AG04449 (cell line): Measurements from ENCODE around the gene DMTF1.

Experiments
- CTCF ChIA-PET: fragments of 350-600 bp; formaldehyde crosslinking; extraction: SDS; loops from one replicate; lab custom pipeline; 2021; ENCODE audit warnings: antibody characterized with exemption; lab: Yijun Ruan, JAX
- POLR2A ChIA-PET: fragments of 400-600, 350-600 bp; formaldehyde crosslinking; extraction: SDS; loops from one replicate; lab custom pipeline; 2020; ENCODE audit warnings: antibody characterized with exemption, inconsistent platforms; lab: Yijun Ruan, JAX
- DNase-seq: peaks from one replicate; pipeline ENCODE4 v3.0.0-alpha.2; 2010; ENCODE audit warnings: low read depth, low spot score
- H3K4me3 ChIP-seq: 2 replicates; pipeline ENCODE4 v1.5.1; 2011; ENCODE audit warnings: low read depth, mild to moderate bottlenecking, control low read depth, low read length
- TF ChIP-seq, protein P1 (sequence below): IDR thresholded peaks from one replicate; pipeline ENCODE4 v1.5.1; 2011; ENCODE audit warnings: mild to moderate bottlenecking, moderate library complexity, low read length, control low read depth, inconsistent platforms; ENCODE audit not compliant: insufficient read depth; ENCODE audit errors: missing control alignments

The DMTF1 gene

GRCh38 chr7:87192784-87193487, 40.7 kb downstream of the DMTF1 start:
- POLR2A ChIA-PET, result interaction anchor here (0.6 kb wide), 1 partner anchor 33 kb away, joined by 3 read pairs; no protein-coding TSS in a partner anchor
- TF ChIP-seq, protein P1, sequence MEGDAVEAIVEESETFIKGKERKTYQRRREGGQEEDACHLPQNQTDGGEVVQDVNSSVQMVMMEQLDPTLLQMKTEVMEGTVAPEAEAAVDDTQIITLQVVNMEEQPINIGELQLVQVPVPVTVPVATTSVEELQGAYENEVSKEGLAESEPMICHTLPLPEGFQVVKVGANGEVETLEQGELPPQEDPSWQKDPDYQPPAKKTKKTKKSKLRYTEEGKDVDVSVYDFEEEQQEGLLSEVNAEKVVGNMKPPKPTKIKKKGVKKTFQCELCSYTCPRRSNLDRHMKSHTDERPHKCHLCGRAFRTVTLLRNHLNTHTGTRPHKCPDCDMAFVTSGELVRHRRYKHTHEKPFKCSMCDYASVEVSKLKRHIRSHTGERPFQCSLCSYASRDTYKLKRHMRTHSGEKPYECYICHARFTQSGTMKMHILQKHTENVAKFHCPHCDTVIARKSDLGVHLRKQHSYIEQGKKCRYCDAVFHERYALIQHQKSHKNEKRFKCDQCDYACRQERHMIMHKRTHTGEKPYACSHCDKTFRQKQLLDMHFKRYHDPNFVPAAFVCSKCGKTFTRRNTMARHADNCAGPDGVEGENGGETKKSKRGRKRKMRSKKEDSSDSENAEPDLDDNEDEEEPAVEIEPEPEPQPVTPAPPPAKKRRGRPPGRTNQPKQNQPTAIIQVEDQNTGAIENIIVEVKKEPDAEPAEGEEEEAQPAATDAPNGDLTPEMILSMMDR, result no peak
- H3K4me3 ChIP-seq, result no peak overlapping the region
- CTCF ChIA-PET, result no interaction called here
- DNase-seq, result no peak

- POLR2A ChIA-PET, result no interaction called here
- DNase-seq, result no peak
- CTCF ChIA-PET, result no interaction called here
- no peak overlapping the region for H3K4me3 ChIP-seq
- TF ChIP-seq, protein P1, result no peak
These were observed 41.7 kb downstream of the DMTF1 start for GRCh38 chr7:87193912-87194311.

DNA sequence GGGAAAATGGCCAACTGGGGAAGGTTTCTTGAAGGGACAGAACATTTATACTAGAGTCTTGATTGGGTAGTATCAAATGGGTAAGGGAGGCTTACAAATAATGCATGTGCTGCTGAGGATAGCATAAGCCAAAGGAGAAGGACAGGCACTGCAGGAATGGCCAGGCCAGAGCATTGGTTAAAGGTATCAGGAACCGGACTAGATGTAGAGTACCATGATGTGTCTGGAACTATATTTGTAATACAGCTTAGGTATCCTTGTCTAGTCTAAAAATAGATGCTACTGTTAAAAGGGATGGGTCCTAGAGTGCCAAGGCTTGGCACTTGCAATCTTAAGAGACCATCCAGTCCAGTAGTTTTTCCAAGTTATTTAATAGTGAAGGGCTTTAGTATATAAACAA, 47.0 kb downstream of the DMTF1 start:
- POLR2A ChIA-PET, result no interaction called here

GRCh38 chr7:87199700-87200450, 47.6 kb downstream of the DMTF1 start:
- CTCF ChIA-PET, result interaction anchor here (1.2 to 1.7 kb wide), 2 partner anchors 13 to 20 kb away, joined by 3 to 5 read pairs; partner anchors contain the start of gene TMEM243

More for the DNA sequence above, 47.0 kb downstream of the DMTF1 start:
- CTCF ChIA-PET, result interaction anchor here (1.2 to 1.7 kb wide), 2 partner anchors 13 to 20 kb away, joined by 3 to 5 read pairs; partner anchors contain the start of gene TMEM243
- no peak for DNase-seq
- H3K4me3 ChIP-seq, result no peak overlapping the region
- TF ChIP-seq, protein P1, result no peak

GRCh38 chr7:87202208-87202607, 50.0 kb downstream of the DMTF1 start:
- POLR2A ChIA-PET, result interaction anchor here (0.6 to 1.3 kb wide), 2 partner anchors 11 to 50 kb away, joined by 3 read pairs; partner anchors contain the start of gene DMTF1
- CTCF ChIA-PET, result interaction anchor here (1.7 kb wide), 1 partner anchor 9 kb away, joined by 6 read pairs; no protein-coding TSS in a partner anchor
- H3K4me3 ChIP-seq, result no peak overlapping the region
- TF ChIP-seq, protein P1, result no peak
- no peak for DNase-seq

More at GRCh38 chr7:87199700-87200450, 47.6 kb downstream of the DMTF1 start:
- TF ChIP-seq, protein P1, result no peak
- no peak overlapping the region for H3K4me3 ChIP-seq
- DNase-seq, result no peak
- POLR2A ChIA-PET, result no interaction called here
